Activated CD4-positive, alpha-beta memory T cell treated with anti-CD3 and anti-CD28 coated beads, Interleukin-2, amount 10 ng/mL, durations not matched to agents 7 days and 5 days (primary cell): ENCODE data around the gene STPG1. TPM values are rescaled to one million over a fixed set of nuclear protein-coding genes. Genes with fewer than 3 reads are reported as not detected.

Experiments used
- CTCF ChIA-PET: fragments of 350-600 bp; sonication (Branson Sonifier 250); formaldehyde crosslinking; loops from one replicate; lab custom pipeline; 2021; ENCODE audit warnings: antibody characterized with exemption, inconsistent platforms; lab: Charles Lee
- POLR2A ChIA-PET: fragments of 350-600 bp; sonication (Branson Sonifier 250); formaldehyde crosslinking; loops from one replicate; lab custom pipeline; 2021; ENCODE audit warnings: antibody characterized with exemption; lab: Charles Lee
- DNase-seq: peaks from one replicate; pipeline ENCODE4 v3.0.0-alpha.2; 2020
- H3K27ac Mint-ChIP-seq: one replicate; pipeline ENCODE4 v1.8.0; 2021; ENCODE audit warnings: mild to moderate bottlenecking, mixed read lengths
- H3K27me3 Mint-ChIP-seq: one replicate; pipeline ENCODE4 v1.8.0; 2021; ENCODE audit warnings: mixed read lengths
- H3K36me3 Mint-ChIP-seq: one replicate; pipeline ENCODE4 v1.8.0; 2021; ENCODE audit warnings: low read depth, mixed read lengths
- H3K4me1 Mint-ChIP-seq: one replicate; pipeline ENCODE4 v1.8.0; 2021; ENCODE audit warnings: mixed read lengths
- H3K4me3 Mint-ChIP-seq: one replicate; pipeline ENCODE4 v1.8.0; 2021; ENCODE audit warnings: mild to moderate bottlenecking, mixed read lengths
- H3K9me3 Mint-ChIP-seq: one replicate; pipeline ENCODE4 v1.8.0; 2021; ENCODE audit warnings: mixed read lengths
- total RNA-seq, 2 experiments: library from RNA; stranded (reverse); gene quantifications; one replicate each; pipeline ENCODE4 v1.2.3, GENCODE V29; 2021

STPG1 gene
- total RNA-seq, 2 experiments from 2014 or later = 9.1 to 9.5 TPM

GRCh38 chr1:24390924-24391782 lies 22.4 kb downstream of the STPG1 start:
- ChIA-PET CTCF (interaction anchor here (0.6 to 8.1 kb wide), 66 partner anchors 7 to 446 kb away, joined by 3 to 441 read pairs (median 5); partner anchors contain the start of genes GRHL3, IFNLR1, MYOM3 and NIPAL3), POLR2A (interaction anchor here (1.1 to 3.4 kb wide), 12 partner anchors 22 to 411 kb away, joined by 3 to 32 read pairs (median 5); partner anchors contain the start of genes IFNLR1, NIPAL3, SRSF10 and STPG1)
- H3K4me1 Mint-ChIP-seq = peaks cover 33% of the 10 kb centered on the region
- H3K27me3 Mint-ChIP-seq = no peaks in the 10 kb centered on the region
- H3K4me3 Mint-ChIP-seq = peak overlapping the region; percentile 77
- peaks cover 17% of the 10 kb centered on the region for H3K36me3 Mint-ChIP-seq
- H3K27ac Mint-ChIP-seq = peak overlapping the region; percentile 90
- peak; percentile 76 for DNase-seq
- no peaks in the 10 kb centered on the region for H3K9me3 Mint-ChIP-seq

- H3K27me3 Mint-ChIP-seq = no peaks in the 10 kb centered on the region
- DNase-seq = no peak
- ChIA-PET POLR2A (no interaction called here), CTCF (interaction anchor here (1.4 to 3.2 kb wide), 5 partner anchors 185 to 318 kb away, joined by 4 to 21 read pairs (median 8); no protein-coding TSS in a partner anchor)
- peaks cover 51% of the 10 kb centered on the region for H3K4me1 Mint-ChIP-seq
- H3K36me3 Mint-ChIP-seq = peaks cover 17% of the 10 kb centered on the region
- no peak overlapping the region for H3K27ac Mint-ChIP-seq
- H3K4me3 Mint-ChIP-seq = no peak overlapping the region
- H3K9me3 Mint-ChIP-seq = no peaks in the 10 kb centered on the region
Observed at GRCh38 chr1:24389231-24389678, 24.3 kb downstream of the STPG1 start.

- H3K27me3 Mint-ChIP-seq = no peaks in the 10 kb centered on the region
- no peak for DNase-seq
- POLR2A ChIA-PET = no interaction called here
- CTCF ChIA-PET = interaction anchor here (1.4 to 3.2 kb wide), 6 partner anchors 184 to 317 kb away, joined by 4 to 21 read pairs (median 6); no protein-coding TSS in a partner anchor
- no peak overlapping the region for H3K27ac Mint-ChIP-seq
- H3K9me3 Mint-ChIP-seq = no peaks in the 10 kb centered on the region
- peaks cover 58% of the 10 kb centered on the region for H3K4me1 Mint-ChIP-seq
- no peak overlapping the region for H3K4me3 Mint-ChIP-seq
- peaks cover 19% of the 10 kb centered on the region for H3K36me3 Mint-ChIP-seq
Observed at GRCh38 chr1:24388331-24388885, 25.2 kb downstream of the STPG1 start.

GRCh38 chr1:24387636-24388175 lies 25.9 kb downstream of the STPG1 start:
- no peak for DNase-seq
- ChIA-PET CTCF (interaction anchor here (0.7 to 3.2 kb wide), 8 partner anchors 28 to 317 kb away, joined by 3 to 21 read pairs (median 4); partner anchors contain the start of gene NIPAL3), POLR2A (no interaction called here)
- Mint-ChIP-seq H3K9me3 (no peaks in the 10 kb centered on the region), H3K4me1 (peaks cover 52% of the 10 kb centered on the region), H3K36me3 (peaks cover 22% of the 10 kb centered on the region), H3K4me3 (no peak overlapping the region), H3K27ac (no peak overlapping the region), H3K27me3 (no peaks in the 10 kb centered on the region)

- Mint-ChIP-seq H3K36me3 (peaks cover 22% of the 10 kb centered on the region), H3K27me3 (no peaks in the 10 kb centered on the region), H3K9me3 (no peaks in the 10 kb centered on the region), H3K4me3 (no peak overlapping the region), H3K4me1 (peaks cover 44% of the 10 kb centered on the region), H3K27ac (no peak overlapping the region)
- CTCF ChIA-PET = interaction anchor here (0.7 to 3.2 kb wide), 5 partner anchors 29 to 237 kb away, joined by 3 to 21 read pairs (median 11); partner anchors contain the start of gene NIPAL3
- POLR2A ChIA-PET = no interaction called here
- DNase-seq = no peak
Observed at GRCh38 chr1:24386931-24387330, 26.7 kb downstream of the STPG1 start.

GRCh38 chr1:24386241-24386640 lies 27.3 kb downstream of the STPG1 start:
- Mint-ChIP-seq H3K36me3 (peaks cover 19% of the 10 kb centered on the region), H3K4me3 (no peak overlapping the region), H3K4me1 (peaks cover 38% of the 10 kb centered on the region), H3K27ac (peak overlapping the region; percentile 14), H3K27me3 (no peaks in the 10 kb centered on the region), H3K9me3 (no peaks in the 10 kb centered on the region)
- POLR2A ChIA-PET = interaction anchor here (1.2 to 2.5 kb wide), 2 partner anchors 187 to 194 kb away, joined by 3 to 25 read pairs; no protein-coding TSS in a partner anchor
- no peak for DNase-seq
- CTCF ChIA-PET = interaction anchor here (0.9 to 3.7 kb wide), 13 partner anchors 19 to 236 kb away, joined by 3 to 49 read pairs (median 6); partner anchors contain the start of genes IFNLR1 and STPG1

- Mint-ChIP-seq H3K9me3 (no peaks in the 10 kb centered on the region), H3K4me1 (peaks cover 36% of the 10 kb centered on the region), H3K27ac (peak overlapping the region; percentile 82), H3K4me3 (no peak overlapping the region), H3K36me3 (peaks cover 18% of the 10 kb centered on the region), H3K27me3 (no peaks in the 10 kb centered on the region)
- peak; percentile 49 for DNase-seq
- CTCF ChIA-PET = interaction anchor here (0.7 to 3.7 kb wide), 22 partner anchors 7 to 235 kb away, joined by 3 to 49 read pairs (median 4); partner anchors contain the start of genes IFNLR1, NIPAL3 and STPG1
- POLR2A ChIA-PET = interaction anchor here (1.2 to 2.5 kb wide), 8 partner anchors 8 to 235 kb away, joined by 3 to 25 read pairs (median 6); no protein-coding TSS in a partner anchor
Observed at GRCh38 chr1:24385160-24385940, 28.2 kb downstream of the STPG1 start.

- H3K27ac Mint-ChIP-seq = peak overlapping the region; percentile 82
- peaks cover 11% of the 10 kb centered on the region for H3K36me3 Mint-ChIP-seq
- CTCF ChIA-PET = interaction anchor here (0.6 to 3.7 kb wide), 18 partner anchors 8 to 259 kb away, joined by 3 to 49 read pairs (median 6); partner anchors contain the start of genes IFNLR1, NIPAL3 and SRRM1
- peak; percentile 73 for DNase-seq
- no peaks in the 10 kb centered on the region for H3K9me3 Mint-ChIP-seq
- H3K4me3 Mint-ChIP-seq = peak overlapping the region; percentile 18
- peaks cover 35% of the 10 kb centered on the region for H3K4me1 Mint-ChIP-seq
- no peaks in the 10 kb centered on the region for H3K27me3 Mint-ChIP-seq
- POLR2A ChIA-PET = interaction anchor here (1.0 to 2.5 kb wide), 10 partner anchors 9 to 258 kb away, joined by 3 to 25 read pairs (median 6); no protein-coding TSS in a partner anchor
Observed at GRCh38 chr1:24384251-24385090, 29.1 kb downstream of the STPG1 start.

- Mint-ChIP-seq H3K27me3 (no peaks in the 10 kb centered on the region), H3K36me3 (peaks cover 12% of the 10 kb centered on the region), H3K9me3 (no peaks in the 10 kb centered on the region), H3K4me1 (peaks cover 35% of the 10 kb centered on the region), H3K4me3 (no peak overlapping the region), H3K27ac (peak overlapping the region; percentile 82)
- POLR2A ChIA-PET = interaction anchor here (1.0 to 2.5 kb wide), 8 partner anchors 10 to 233 kb away, joined by 3 to 25 read pairs (median 6); no protein-coding TSS in a partner anchor
- CTCF ChIA-PET = interaction anchor here (0.6 to 3.7 kb wide), 12 partner anchors 9 to 260 kb away, joined by 3 to 49 read pairs (median 8); partner anchors contain the start of genes IFNLR1, NIPAL3 and SRRM1
- DNase-seq = no peak
Observed at GRCh38 chr1:24383381-24383940, 30.1 kb downstream of the STPG1 start.

GRCh38 chr1:24382165-24382577 lies 31.4 kb downstream of the STPG1 start:
- POLR2A ChIA-PET = interaction anchor here (1.2 kb wide), 1 partner anchor 14 kb away, joined by 5 read pairs; no protein-coding TSS in a partner anchor
- Mint-ChIP-seq H3K27me3 (no peaks in the 10 kb centered on the region), H3K9me3 (no peaks in the 10 kb centered on the region), H3K4me1 (peaks cover 35% of the 10 kb centered on the region), H3K36me3 (peaks cover 10% of the 10 kb centered on the region), H3K4me3 (no peak overlapping the region), H3K27ac (no peak overlapping the region)
- DNase-seq = no peak
- CTCF ChIA-PET = interaction anchor here (0.7 to 3.5 kb wide), 3 partner anchors 10 to 184 kb away, joined by 3 to 37 read pairs (median 8); no protein-coding TSS in a partner anchor
